IMR-90 (cell line): ENCODE results near the gene KCNAB2. TPM values are rescaled to one million over a fixed set of nuclear protein-coding genes. Genes with fewer than 3 reads are reported as not detected.

Source experiments
- ATAC-seq: fragments of 200-7000 bp; cut with Tn5 transposase; 2 replicates; pipeline ENCODE4 v1.9.1; 2020; ENCODE audit warnings: low read depth, mild to moderate bottlenecking, moderate library complexity
- BruUV-seq: library from RNA; stranded (reverse); fragments of 400-500 nt; replicated peaks from 2 replicates; lab custom pipeline; 2021; lab: Mats Ljungman, UMichigan
- CTCF ChIA-PET: fragments of 300-600 bp; formaldehyde crosslinking; extraction: SDS; loops from one replicate; lab custom pipeline; 2021; ENCODE audit warnings: antibody characterized with exemption; lab: Yijun Ruan, JAX
- POLR2A ChIA-PET: fragments of 300-600 bp; sonication (Branson Sonifier 250); formaldehyde crosslinking; loops from one replicate; lab custom pipeline; 2022; ENCODE audit warnings: antibody characterized with exemption; ENCODE audit not compliant: unreplicated experiment; lab: Charles Lee
- DNase-seq: peaks from one replicate; pipeline ENCODE4 v3.0.0; 2013
- H2AFZ ChIP-seq: replicated peaks from 2 replicates; pipeline ENCODE3; 2013; ENCODE audit warnings: low read length, mild to moderate bottlenecking; ENCODE audit not compliant: poor library complexity
- H2AK5ac ChIP-seq: 2 replicates; pipeline ENCODE4 v1.6.1; 2013; ENCODE audit warnings: low read depth, low read length, inconsistent platforms
- H2AK9ac ChIP-seq: replicated peaks from 2 replicates; pipeline ENCODE3; 2013; ENCODE audit warnings: mild to moderate bottlenecking, low read depth, low read length, moderate library complexity; ENCODE audit not compliant: poor library complexity
- H2BK120ac ChIP-seq: 2 replicates; pipeline ENCODE4 v1.6.1; 2013; ENCODE audit warnings: low read depth, low read length, inconsistent platforms
- H2BK15ac ChIP-seq: 3 replicates; pipeline ENCODE4 v1.6.1; 2013; ENCODE audit warnings: low read depth, low read length, inconsistent platforms
- H2BK20ac ChIP-seq: 2 replicates; pipeline ENCODE4 v1.6.1; 2013; ENCODE audit warnings: low read depth, mild to moderate bottlenecking, inconsistent platforms, low read length, moderate library complexity
- H2BK5ac ChIP-seq: 2 replicates; pipeline ENCODE4 v1.6.1; 2013; ENCODE audit warnings: mild to moderate bottlenecking, low read depth, low read length, inconsistent platforms; ENCODE audit not compliant: poor library complexity, severe bottlenecking
- H3K14ac ChIP-seq: replicated peaks from 2 replicates; pipeline ENCODE4 v1.6.1; 2013; ENCODE audit warnings: low read depth, low read length, inconsistent platforms
- H3K18ac ChIP-seq: 2 replicates; pipeline ENCODE4 v1.6.1; 2013; ENCODE audit warnings: low read depth, low read length, control low read depth
- H3K23ac ChIP-seq: 2 replicates; pipeline ENCODE4 v1.6.1; 2013; ENCODE audit warnings: low read depth, low read length, inconsistent platforms
- H3K27ac ChIP-seq: 2 replicates; pipeline ENCODE4 v1.5.1; 2013; ENCODE audit warnings: mild to moderate bottlenecking, control low read depth, low read length; ENCODE audit not compliant: insufficient read depth
- H3K27me3 ChIP-seq: 2 replicates; pipeline ENCODE4 v1.6.1; 2013; ENCODE audit warnings: low read length; ENCODE audit not compliant: control insufficient read depth, insufficient read depth
- H3K36me3 ChIP-seq: 2 replicates; pipeline ENCODE4 v1.6.1; 2013; ENCODE audit warnings: low read length, mixed read lengths; ENCODE audit not compliant: control insufficient read depth, insufficient read depth
- H3K4ac ChIP-seq: 2 replicates; pipeline ENCODE4 v1.6.1; 2013; ENCODE audit warnings: low read depth, low read length, inconsistent platforms
- H3K4me1 ChIP-seq: 2 replicates; pipeline ENCODE4 v1.6.1; 2013; ENCODE audit warnings: low read length, mixed read lengths; ENCODE audit not compliant: control insufficient read depth, insufficient read depth
- H3K4me2 ChIP-seq: 2 replicates; pipeline ENCODE4 v1.6.1; 2013; ENCODE audit warnings: low read depth, mild to moderate bottlenecking, control low read depth, low read length, moderate library complexity
- H3K4me3 ChIP-seq: 2 replicates; pipeline ENCODE4 v1.5.1; 2013; ENCODE audit warnings: low read depth, mild to moderate bottlenecking, control low read depth, low read length, moderate library complexity; ENCODE audit not compliant: insufficient read depth
- H3K56ac ChIP-seq: 2 replicates; pipeline ENCODE4 v1.6.1; 2013; ENCODE audit warnings: low read length, inconsistent platforms; ENCODE audit not compliant: insufficient read depth; ENCODE audit errors: extremely low read depth
- H3K79me1 ChIP-seq, 2 experiments: 2 replicates each; pipeline ENCODE4 v1.6.1; 2013; ENCODE audit warnings: low read length in 2 of 2, inconsistent platforms in 1 of 2, low read depth in 1 of 2
- H3K9ac ChIP-seq: 2 replicates; pipeline ENCODE4 v1.6.1; 2013; ENCODE audit warnings: low read depth, low read length, control low read depth
- H3K9me1 ChIP-seq: 2 replicates; pipeline ENCODE4 v1.6.1; 2013; ENCODE audit warnings: low read length, inconsistent platforms; ENCODE audit not compliant: insufficient read depth
- H3K9me3 ChIP-seq: 2 replicates; pipeline ENCODE4 v1.6.1; 2013; ENCODE audit warnings: low read length; ENCODE audit not compliant: control insufficient read depth, insufficient read depth
- H4K20me1 ChIP-seq: 2 replicates; pipeline ENCODE4 v1.6.1; 2013; ENCODE audit warnings: low read length, inconsistent platforms; ENCODE audit not compliant: insufficient read depth
- H4K5ac ChIP-seq: 2 replicates; pipeline ENCODE4 v1.6.1; 2013; ENCODE audit warnings: mild to moderate bottlenecking, low read depth, low read length, control low read depth
- H4K8ac ChIP-seq, 2 experiments: 2 replicates each; pipeline ENCODE4 v1.6.1; 2013; ENCODE audit warnings: low read depth in 2 of 2, low read length in 2 of 2, control low read depth in 1 of 2, inconsistent platforms in 1 of 2
- H4K91ac ChIP-seq: 2 replicates; pipeline ENCODE4 v1.6.1; 2013; ENCODE audit warnings: low read depth, low read length, inconsistent platforms; ENCODE audit not compliant: insufficient read depth
- CEBPB ChIP-seq: IDR thresholded peaks from 2 replicates; pipeline ENCODE4 v1.6.1; 2012; ENCODE audit warnings: low read depth, low read length, improper control_type of control experiment
- CHD1 ChIP-seq: IDR thresholded peaks from 2 replicates; pipeline ENCODE4 v1.6.1; 2012; ENCODE audit warnings: low read depth, low read length, improper control_type of control experiment
- CTCF ChIP-seq: conservative IDR thresholded peaks from 2 replicates; pipeline ENCODE4 v1.5.1; 2012; ENCODE audit warnings: mild to moderate bottlenecking, low read depth, low read length, improper control_type of control experiment
- ELK1 ChIP-seq: fragments of 150-350 bp; IDR thresholded peaks from 2 replicates; pipeline ENCODE4 v1.6.1; 2016; ENCODE audit warnings: low read depth, mild to moderate bottlenecking, low read length, moderate library complexity, borderline replicate concordance
- RAD21 ChIP-seq: IDR thresholded peaks from 2 replicates; pipeline ENCODE4 v1.6.1; 2012; ENCODE audit warnings: low read length, improper control_type of control experiment
- RCOR1 ChIP-seq: IDR thresholded peaks from 2 replicates; pipeline ENCODE4 v1.6.1; 2012; ENCODE audit warnings: mild to moderate bottlenecking, low read length, improper control_type of control experiment; ENCODE audit not compliant: insufficient replicate concordance
- SMC3 ChIP-seq: fragments of 150-350 bp; IDR thresholded peaks from 2 replicates; pipeline ENCODE4 v1.6.1; 2016; ENCODE audit warnings: low read depth, mild to moderate bottlenecking, antibody characterized with exemption, low read length, moderate library complexity
- USF2 ChIP-seq: fragments of 150-350 bp; IDR thresholded peaks from 2 replicates; pipeline ENCODE4 v1.6.1; 2017; ENCODE audit warnings: mild to moderate bottlenecking, antibody characterized with exemption, low read length, low read depth
- WGBS, 2 experiments: methylation state at CpG; one replicate each; pipeline versions ENCODE4 v1.1.5 to v1.1.7; 2013; ENCODE audit warnings: missing lambda C conversion rate in 2 of 2; ENCODE audit not compliant: insufficient read length in 1 of 2; ENCODE audit errors: extremely low coverage in 2 of 2; 5-methylcytosine and 5-hydroxymethylcytosine counted together
- dilution Hi-C: fragments of 300-500 bp; cut with HindIII; formaldehyde crosslinking; loops from one replicate; pipeline ENCODE4 v1.14.3; 2018; ENCODE audit warnings: low sequenced_read_pairs; ENCODE audit not compliant: unreplicated experiment
- in situ Hi-C: fragments of 300-500 bp; cut with MboI; formaldehyde crosslinking; loops from 3 replicates; pipeline ENCODE4 v1.14.3; 2019; ENCODE audit warnings: low sequenced_read_pairs, inconsistent platforms, mixed read lengths
- intact Hi-C: fragments of 100-400 bp; cut with micrococcal nuclease; formaldehyde crosslinking; loops from 2 replicates; pipeline ENCODE4 v1.10.0; 2022
- polyA plus RNA-seq, 3 experiments: library from polyadenylated mRNA; depleted of rRNA; stranded (reverse); fragments of >200 nt; gene quantifications; 2 replicates each; pipeline ENCODE4 v1.2.3, GENCODE V29; 2012; ENCODE audit warnings: low replicate concordance in 1 of 3
- total RNA-seq: library from RNA; depleted of rRNA; stranded (reverse); fragments of >200 nt; gene quantifications from 2 replicates; pipeline ENCODE4 v1.2.3, GENCODE V29; 2012

The KCNAB2 gene
- total and polyA plus RNA-seq, 2 of the 4 experiments (the other 2 are of a cell fraction): 1.3 to 4.2 TPM

- Histone ChIP-seq H3K4me2 (no peak overlapping the region), H4K91ac (no peak overlapping the region), H2AK5ac (no peak overlapping the region), H3K9me3 (no peaks in the 10 kb centered on the region), H3K9ac (no peak overlapping the region), H2BK20ac (no peak overlapping the region), H3K4ac (no peak overlapping the region), H3K9me1 (no peaks in the 10 kb centered on the region), H3K4me3 (no peak overlapping the region), H2AK9ac (no peak overlapping the region), H3K23ac (no peak overlapping the region), H2AFZ (no peak overlapping the region), H4K5ac (no peak overlapping the region), H2BK5ac (no peak overlapping the region), H2BK120ac (no peak overlapping the region), H3K27me3 (no peaks in the 10 kb centered on the region), H3K56ac (no peak overlapping the region), H3K79me1 (no peaks in the 10 kb centered on the region), H3K18ac (no peak overlapping the region), H4K20me1 (no peaks in the 10 kb centered on the region), H3K27ac (no peak overlapping the region), H3K14ac (no peak overlapping the region), H3K4me1 (peaks cover 2% of the 10 kb centered on the region; the same call in 1 of the 2 replicates), H4K8ac (no peak overlapping the region), H3K36me3 (no peaks in the 10 kb centered on the region), H2BK15ac (no peak overlapping the region)
- intact Hi-C loops: no loop called here
- ATAC-seq (no peak), DNase-seq (no peak)
- POLR2A ChIA-PET: no interaction called here
- dilution Hi-C loops: no loop called here
- in situ Hi-C loops: no loop called here
- BruUV-seq: no TSS peak
- CTCF ChIA-PET: no interaction called here
- TF ChIP-seq ELK1: no peak
- TF ChIP-seq USF2: no peak
- TF ChIP-seq RCOR1: no peak
- TF ChIP-seq RAD21: no peak
- no peak for TF ChIP-seq SMC3
- TF ChIP-seq CEBPB: no peak
- TF ChIP-seq CHD1: no peak
- no peak for TF ChIP-seq CTCF
- WGBS, 2 experiments: 0% methylated on average over 1 of the region's 10 CpGs; no CpG with 5 or more reads in 1 of the 2 experiments
These were observed 35.1 kb upstream of the KCNAB2 start for GRCh38 chr1:6010554-6010953.
